Astrocyte (in vitro differentiated cells and primary cell): ENCODE measurements around the gene SPOCK1. TPM values are rescaled to one million over a fixed set of nuclear protein-coding genes. Genes with fewer than 3 reads are reported as not detected.

Experiments
- DNase-seq: peaks from one replicate; pipeline ENCODE4 v3.0.0-alpha.2; 2010; ENCODE audit warnings: low read depth
- FAIRE-seq: peaks from 2 replicates; lab custom pipeline; 2011; peaks lifted over from hg19 to GRCh38; lab: Jason Lieb, UNC
- H2AFZ ChIP-seq: 2 replicates; pipeline ENCODE4 v1.6.0; 2012; ENCODE audit warnings: low read depth, low read length, inconsistent platforms
- H3K27ac ChIP-seq: 2 replicates; pipeline ENCODE4 v1.5.1; 2011; ENCODE audit warnings: low read depth, low read length, inconsistent platforms
- H3K27me3 ChIP-seq: 2 replicates; pipeline ENCODE4 v1.6.0; 2011; ENCODE audit warnings: low read length, inconsistent platforms; ENCODE audit not compliant: insufficient read depth
- H3K36me3 ChIP-seq: 2 replicates; pipeline ENCODE4 v1.5.1; 2011; ENCODE audit warnings: low read length, inconsistent platforms; ENCODE audit not compliant: insufficient read depth
- H3K4me1 ChIP-seq: 2 replicates; pipeline ENCODE4 v1.5.1; 2011; ENCODE audit warnings: low read length, inconsistent platforms; ENCODE audit not compliant: insufficient read depth
- H3K4me2 ChIP-seq: 2 replicates; pipeline ENCODE4 v1.6.0; 2012; ENCODE audit warnings: low read length, inconsistent platforms
- H3K4me3 ChIP-seq: 2 replicates; pipeline ENCODE4 v1.5.1; 2011; ENCODE audit warnings: low read depth, mild to moderate bottlenecking, low read length, inconsistent platforms; ENCODE audit not compliant: insufficient read depth
- H3K79me2 ChIP-seq: 2 replicates; pipeline ENCODE4 v1.6.0; 2012; ENCODE audit warnings: mild to moderate bottlenecking, low read length, inconsistent platforms; ENCODE audit not compliant: insufficient read depth
- H3K9ac ChIP-seq: 2 replicates; pipeline ENCODE4 v1.6.0; 2012; ENCODE audit warnings: mild to moderate bottlenecking, low read length, inconsistent platforms
- H3K9me3 ChIP-seq: 2 replicates; pipeline ENCODE4 v1.5.1; 2012; ENCODE audit warnings: low read depth, mild to moderate bottlenecking, low read length, inconsistent platforms; ENCODE audit not compliant: insufficient read depth
- H4K20me1 ChIP-seq: 2 replicates; pipeline ENCODE4 v1.6.0; 2012; ENCODE audit warnings: low read length, inconsistent platforms; ENCODE audit not compliant: insufficient read depth
- H3K27ac Mint-ChIP-seq: one replicate; pipeline ENCODE4 v1.8.0; 2021; ENCODE audit warnings: mild to moderate bottlenecking, mixed read lengths; ENCODE audit not compliant: unreplicated experiment
- H3K27me3 Mint-ChIP-seq: one replicate; pipeline ENCODE4 v1.8.0; 2021; ENCODE audit warnings: low read depth, mixed read lengths; ENCODE audit not compliant: unreplicated experiment
- H3K36me3 Mint-ChIP-seq: one replicate; pipeline ENCODE4 v1.8.0; 2021; ENCODE audit warnings: low read depth, mixed read lengths; ENCODE audit not compliant: unreplicated experiment
- H3K4me1 Mint-ChIP-seq: one replicate; pipeline ENCODE4 v1.8.0; 2021; ENCODE audit warnings: low read depth, mixed read lengths; ENCODE audit not compliant: unreplicated experiment
- H3K4me3 Mint-ChIP-seq: one replicate; pipeline ENCODE4 v1.8.0; 2021; ENCODE audit warnings: mild to moderate bottlenecking, moderate library complexity, mixed read lengths; ENCODE audit not compliant: unreplicated experiment
- H3K9me3 Mint-ChIP-seq: one replicate; pipeline ENCODE4 v1.8.0; 2021; ENCODE audit warnings: mild to moderate bottlenecking, mixed read lengths; ENCODE audit not compliant: unreplicated experiment
- CTCF ChIP-seq: IDR thresholded peaks from 2 replicates; pipeline ENCODE4 v1.5.1; 2011; ENCODE audit warnings: low read depth, mild to moderate bottlenecking, inconsistent platforms, low read length, moderate library complexity; ENCODE audit not compliant: insufficient read depth
- EZH2 ChIP-seq: IDR thresholded peaks from 2 replicates; pipeline ENCODE4 v1.6.1; 2012; ENCODE audit warnings: mild to moderate bottlenecking, low read length, inconsistent platforms; ENCODE audit not compliant: insufficient read depth
- total RNA-seq: library from RNA; stranded (reverse); gene quantifications from 2 replicates; pipeline ENCODE4 v1.2.1, GENCODE V29; 2021

SPOCK1 gene
- total RNA-seq, 1 donor from 2014 or later: 53.5 TPM

GRCh38 chr5:136992796-136993489 lies 506.2 kb downstream of the SPOCK1 start:
- Mint-ChIP-seq H3K4me3 (no peak overlapping the region), H3K9me3 (no peaks in the 10 kb centered on the region), H3K27ac (no peak overlapping the region), H3K4me1 (no peaks in the 10 kb centered on the region), H3K36me3 (peaks cover 2% of the 10 kb centered on the region), H3K27me3 (peaks cover 4% of the 10 kb centered on the region)
- Histone ChIP-seq H3K79me2 (no peaks in the 10 kb centered on the region), H3K4me2 (no peak overlapping the region), H2AFZ (no peak overlapping the region), H3K27me3 (no peaks in the 10 kb centered on the region), H3K4me1 (no peaks in the 10 kb centered on the region), H4K20me1 (peaks cover 3% of the 10 kb centered on the region), H3K27ac (no peak overlapping the region), H3K9me3 (no peaks in the 10 kb centered on the region), H3K9ac (no peak overlapping the region), H3K36me3 (no peaks in the 10 kb centered on the region), H3K4me3 (no peak overlapping the region)
- FAIRE-seq (no peak), DNase-seq (no peak)
- TF ChIP-seq EZH2 (no peak), CTCF (no peak)

- no peak overlapping the region for H3K9ac ChIP-seq
- Mint-ChIP-seq H3K9me3 (no peaks in the 10 kb centered on the region), H3K27ac (no peak overlapping the region), H3K36me3 (peaks cover 2% of the 10 kb centered on the region), H3K4me1 (no peaks in the 10 kb centered on the region), H3K4me3 (no peak overlapping the region), H3K27me3 (no peaks in the 10 kb centered on the region)
- no peaks in the 10 kb centered on the region for H4K20me1 ChIP-seq
- H2AFZ ChIP-seq: no peak overlapping the region
- no peaks in the 10 kb centered on the region for H3K79me2 ChIP-seq
- H3K36me3 ChIP-seq: no peaks in the 10 kb centered on the region
- H3K9me3 ChIP-seq: no peaks in the 10 kb centered on the region
- no peaks in the 10 kb centered on the region for H3K4me1 ChIP-seq
- no peak for DNase-seq
- no peaks in the 10 kb centered on the region for H3K27me3 ChIP-seq
- H3K27ac ChIP-seq: no peak overlapping the region
- TF ChIP-seq CTCF (no peak), EZH2 (no peak)
- H3K4me2 ChIP-seq: no peak overlapping the region
- no peak for FAIRE-seq
- no peak overlapping the region for H3K4me3 ChIP-seq
Observed at GRCh38 chr5:136985785-136986475, 513.2 kb downstream of the SPOCK1 start.
